Cerebellar nuclear complex (tissue), 1 donor: ENCODE measurements around the gene ATN1.
A peak's percentile ranks its signal among the peaks of the same experiment; 100 is the strongest.
"Not testable (repeated sequence)": the region's sequence is repeated elsewhere in the genome, so short reads cannot be mapped to it uniquely, and the experiment has no call there.

Experiments
- DNase-seq, 2 experiments: peaks; one replicate each; lab custom pipeline; 2025; lab: John Stamatoyannopoulos, UW

ATN1 gene

DNA sequence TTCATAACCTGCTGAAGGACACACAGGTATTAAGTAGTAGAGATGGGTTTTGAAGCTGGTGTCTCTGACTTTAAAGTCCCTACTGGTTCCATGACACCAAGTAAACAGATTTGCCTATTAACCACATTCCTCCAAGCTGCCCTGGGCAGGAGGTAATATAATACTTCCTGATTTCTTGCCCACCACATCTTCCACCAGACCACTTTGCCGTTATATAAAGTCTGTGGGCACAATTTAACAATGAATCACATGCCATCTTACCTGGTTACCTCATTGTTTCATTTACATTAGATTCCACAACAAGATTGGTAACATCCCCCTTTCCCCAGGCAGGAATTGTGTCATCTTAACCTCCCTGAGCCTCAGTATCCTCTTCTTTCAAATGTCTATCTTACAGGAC is 24.0 kb upstream of the ATN1 start:
- DNase-seq = no peak

DNA sequence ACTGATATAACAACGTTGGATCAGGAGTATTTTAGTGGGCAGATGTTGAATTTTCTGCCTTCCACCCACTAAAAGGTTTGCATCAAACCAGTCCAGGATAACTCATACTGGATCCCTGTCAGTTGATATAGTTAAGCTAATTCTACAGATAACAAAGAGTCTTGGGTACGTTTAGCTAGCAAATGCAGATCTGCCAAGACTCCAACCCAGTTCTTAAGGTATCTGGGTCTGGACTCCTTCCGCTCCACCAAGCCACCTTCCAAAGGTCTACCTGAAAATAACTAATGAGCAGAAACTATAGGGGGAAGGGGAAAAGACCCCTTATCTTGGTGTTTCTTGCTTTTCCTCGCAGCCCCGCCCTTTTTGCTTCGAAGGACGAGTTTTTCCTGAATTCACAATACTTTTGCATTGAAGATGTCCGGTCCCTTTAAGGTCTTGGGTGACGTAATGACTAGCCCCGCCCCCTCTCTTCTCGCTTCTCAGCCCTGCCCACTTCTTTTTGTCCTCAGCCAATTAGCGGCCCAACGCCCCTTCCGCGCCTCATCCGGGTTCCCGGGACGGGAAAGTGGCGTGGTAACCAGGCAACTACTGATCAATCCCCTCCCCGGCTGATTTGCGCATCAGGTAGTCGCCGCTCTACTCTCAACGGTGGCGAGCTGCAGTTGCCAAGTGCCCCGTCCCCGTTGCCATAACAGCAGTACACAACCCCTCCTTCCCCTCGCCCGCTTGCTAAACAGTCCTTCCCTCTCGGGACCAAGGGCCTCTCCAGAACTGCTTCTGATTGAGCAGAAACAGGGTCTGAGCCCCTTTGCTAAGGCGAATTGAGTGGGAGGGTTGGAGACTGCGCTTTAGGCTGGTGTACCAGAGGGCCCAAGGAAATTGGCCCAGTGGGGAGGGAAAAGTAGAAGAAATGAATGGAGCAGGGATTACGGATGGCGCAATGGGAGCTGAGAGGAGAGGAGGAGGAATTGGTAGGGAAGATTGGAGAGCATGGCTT is 23.2 kb upstream of the ATN1 start, which contains the start of gene LRRC23:
LRRC23 (plus strand) TSS at position 543 of the 997 bp plus-strand sequence. CDS start 812 bp downstream, outside the sequence.
- DNase-seq = peak; percentile 54 to 85

DNA sequence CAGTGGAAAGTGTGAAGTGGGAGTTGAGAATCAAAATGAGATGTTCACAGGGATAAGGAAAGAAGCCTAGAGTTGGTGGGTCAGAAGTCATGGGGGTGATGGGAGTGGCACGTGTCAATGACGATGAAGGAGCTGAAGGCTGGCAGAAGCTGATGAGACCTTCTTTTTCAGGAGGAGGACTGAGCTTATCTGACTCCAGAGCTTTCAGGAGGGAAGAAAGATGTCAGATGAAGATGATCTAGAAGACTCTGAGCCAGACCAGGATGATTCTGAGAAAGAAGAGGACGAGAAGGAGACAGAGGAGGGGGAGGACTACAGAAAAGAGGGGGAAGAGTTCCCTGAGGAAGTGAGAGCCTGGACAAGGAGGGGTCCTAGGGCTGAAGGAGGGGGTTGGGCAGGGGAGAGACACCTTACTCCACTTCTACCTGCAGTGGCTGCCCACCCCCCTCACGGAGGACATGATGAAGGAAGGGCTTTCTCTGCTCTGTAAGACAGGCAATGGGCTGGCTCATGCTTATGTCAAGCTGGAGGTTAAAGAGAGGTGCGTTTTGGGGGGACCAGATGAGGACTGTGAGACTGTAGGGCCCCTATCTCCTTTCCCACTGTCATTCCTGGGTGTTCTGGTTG is 22.2 kb upstream of the ATN1 start:
- DNase-seq = no peak

DNA sequence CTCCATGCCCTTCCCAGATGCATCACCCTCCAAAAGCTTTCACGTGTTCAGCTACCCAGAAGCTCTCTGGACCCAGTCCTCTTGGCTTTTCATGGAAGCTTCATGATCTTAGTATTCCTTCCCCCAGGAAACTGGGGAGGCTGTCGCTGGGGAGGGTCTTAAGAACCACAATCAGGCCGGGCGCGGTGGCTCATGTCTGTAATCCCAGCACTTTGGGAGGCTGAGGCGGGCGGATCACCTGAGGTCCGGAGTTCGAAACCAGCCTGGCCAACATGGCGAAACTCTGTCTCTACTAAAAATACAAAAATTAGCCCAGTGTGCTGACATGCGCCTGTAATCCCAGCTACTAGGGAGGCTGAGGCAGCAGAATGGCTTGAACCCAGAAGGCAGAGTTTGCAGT is 19.6 kb upstream of the ATN1 start:
- not testable (repeated sequence) for DNase-seq

DNA sequence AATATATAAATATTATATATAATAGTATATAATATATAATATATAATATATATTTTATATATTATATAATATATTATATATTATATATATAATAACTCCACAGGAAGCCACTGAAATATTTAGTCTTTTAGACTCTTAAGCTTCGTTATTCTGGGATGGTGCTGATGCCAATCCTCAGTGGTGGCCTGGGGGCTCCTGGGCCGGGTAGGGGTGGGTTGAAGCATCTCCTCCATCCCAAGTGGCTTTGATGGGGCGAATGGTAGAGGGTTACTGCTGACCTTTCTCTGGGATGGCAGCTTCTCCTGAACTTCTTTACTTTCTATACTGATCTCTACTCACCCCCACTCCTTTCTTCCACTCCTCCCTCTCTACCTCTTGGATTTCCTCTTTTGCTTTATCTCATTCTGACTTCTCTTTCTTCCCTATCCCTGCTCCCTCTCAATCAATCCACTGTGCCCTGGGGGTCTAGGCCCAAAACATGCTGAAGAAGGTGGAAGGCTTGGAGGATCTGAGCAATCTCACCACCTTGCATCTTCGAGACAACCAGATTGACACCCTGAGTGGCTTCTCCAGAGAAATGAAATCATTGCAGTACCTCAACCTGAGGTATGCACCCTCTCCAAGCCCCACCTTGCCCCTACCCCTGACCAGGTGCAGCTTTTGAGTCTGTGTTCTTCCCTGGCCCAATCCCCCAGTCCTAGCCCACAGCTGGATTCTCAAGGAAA is 18.2 kb upstream of the ATN1 start:
- no peak for DNase-seq

DNA sequence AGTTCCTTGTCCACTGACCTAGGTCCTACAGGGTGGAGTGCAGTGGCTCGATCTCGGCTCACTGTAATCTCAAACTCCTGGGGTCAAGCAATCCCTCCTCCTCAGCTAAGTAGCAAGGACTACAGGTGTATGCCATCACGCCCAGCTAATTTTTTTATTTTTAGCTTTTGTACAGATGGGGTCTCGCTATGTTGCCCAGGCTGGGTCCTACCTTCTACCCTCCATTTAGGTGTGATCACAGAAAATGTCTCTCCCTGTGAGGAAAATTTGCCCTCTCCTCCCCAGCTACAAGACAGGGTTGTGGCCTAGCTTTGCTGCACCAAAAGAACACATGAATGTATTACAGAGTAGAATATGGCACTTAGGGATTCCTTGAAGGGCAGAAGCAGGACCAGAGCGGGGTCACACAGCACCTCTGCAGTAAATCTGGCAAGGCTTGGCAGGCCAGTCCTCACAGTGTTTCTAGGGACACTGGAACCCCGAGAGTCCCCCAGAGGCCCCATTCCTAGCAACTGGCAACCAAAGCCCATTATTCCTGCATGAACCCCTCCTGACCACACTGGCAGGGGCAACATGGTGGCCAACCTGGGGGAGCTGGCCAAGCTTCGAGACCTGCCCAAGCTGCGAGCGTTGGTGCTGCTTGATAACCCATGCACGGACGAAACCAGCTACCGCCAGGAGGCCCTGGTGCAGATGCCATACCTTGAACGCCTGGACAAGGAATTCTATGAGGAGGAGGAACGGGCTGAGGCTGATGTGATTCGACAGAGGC is 15.4 kb upstream of the ATN1 start:
- no peak for DNase-seq

DNA sequence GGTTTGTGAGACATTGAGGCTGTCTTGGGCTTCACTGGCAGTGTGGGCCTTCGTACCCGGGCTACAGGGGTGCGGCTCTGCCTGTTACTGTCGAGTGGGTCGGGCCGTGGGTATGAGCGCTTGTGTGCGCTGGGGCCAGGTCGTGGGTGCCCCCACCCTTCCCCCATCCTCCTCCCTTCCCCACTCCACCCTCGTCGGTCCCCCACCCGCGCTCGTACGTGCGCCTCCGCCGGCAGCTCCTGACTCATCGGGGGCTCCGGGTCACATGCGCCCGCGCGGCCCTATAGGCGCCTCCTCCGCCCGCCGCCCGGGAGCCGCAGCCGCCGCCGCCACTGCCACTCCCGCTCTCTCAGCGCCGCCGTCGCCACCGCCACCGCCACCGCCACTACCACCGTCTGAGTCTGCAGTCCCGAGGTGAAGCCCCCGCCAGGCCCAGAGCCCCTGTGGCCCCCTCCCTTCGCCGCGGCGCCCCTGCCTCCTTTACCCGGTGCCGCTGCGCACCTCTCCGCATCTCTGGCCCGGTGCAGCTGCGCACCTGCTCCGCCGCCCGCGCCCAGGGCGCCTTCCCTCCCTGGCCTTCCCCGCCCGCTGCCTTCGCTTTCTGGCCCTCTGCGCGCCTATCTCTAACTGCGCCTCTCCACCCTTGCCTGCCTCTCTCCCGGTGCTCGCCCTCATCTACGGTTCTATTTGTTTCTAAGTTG is 13.4 kb upstream of the ATN1 start, which contains the start of gene ENO2:
ENO2 (plus strand) TSS at position 335 of the 701 bp plus-strand sequence. CDS start 1,253 bp downstream, outside the sequence.
- DNase-seq = peak; percentile 41 to 70

DNA sequence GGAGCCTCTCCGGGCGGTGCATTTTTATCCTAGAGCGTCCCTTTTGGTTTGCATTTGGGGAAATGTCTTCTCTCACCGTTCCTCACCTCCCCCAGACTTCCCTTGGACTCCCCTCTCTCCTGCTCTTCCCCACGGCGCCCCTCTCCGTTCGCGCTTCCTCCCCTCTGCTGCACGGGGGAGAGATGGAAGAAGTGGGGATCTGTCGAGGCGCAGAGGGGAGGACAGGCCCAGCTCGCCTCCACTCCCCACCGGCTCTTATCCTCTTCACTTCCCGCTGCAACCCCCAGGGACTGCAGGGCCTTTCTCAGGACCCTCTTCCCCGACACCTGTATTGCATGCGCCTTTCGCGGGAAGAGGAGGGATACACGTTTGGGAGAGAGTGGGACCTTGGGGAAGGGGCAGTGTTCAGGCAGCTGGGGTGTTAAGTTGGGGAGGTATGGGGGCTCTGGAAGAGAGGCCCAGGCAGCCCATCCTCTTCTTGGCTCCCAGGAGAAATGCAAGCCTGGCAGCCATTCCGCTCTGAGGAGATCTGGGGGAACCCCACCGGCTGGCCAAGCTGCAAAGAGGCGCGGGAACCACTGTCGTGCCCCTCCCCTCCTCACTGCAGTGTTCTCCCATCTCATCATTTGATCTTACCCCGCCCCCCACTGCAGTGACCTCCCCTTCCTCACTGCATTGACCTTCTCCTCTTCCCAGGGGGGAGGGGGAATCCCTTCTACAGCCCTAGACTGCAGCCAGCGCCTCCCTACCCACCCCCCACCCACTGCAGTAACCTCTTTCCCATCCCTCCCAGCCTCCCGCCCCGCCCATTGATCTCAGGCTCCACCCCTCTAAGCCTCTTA is 12.6 kb upstream of the ATN1 start:
- no peak for DNase-seq

DNA sequence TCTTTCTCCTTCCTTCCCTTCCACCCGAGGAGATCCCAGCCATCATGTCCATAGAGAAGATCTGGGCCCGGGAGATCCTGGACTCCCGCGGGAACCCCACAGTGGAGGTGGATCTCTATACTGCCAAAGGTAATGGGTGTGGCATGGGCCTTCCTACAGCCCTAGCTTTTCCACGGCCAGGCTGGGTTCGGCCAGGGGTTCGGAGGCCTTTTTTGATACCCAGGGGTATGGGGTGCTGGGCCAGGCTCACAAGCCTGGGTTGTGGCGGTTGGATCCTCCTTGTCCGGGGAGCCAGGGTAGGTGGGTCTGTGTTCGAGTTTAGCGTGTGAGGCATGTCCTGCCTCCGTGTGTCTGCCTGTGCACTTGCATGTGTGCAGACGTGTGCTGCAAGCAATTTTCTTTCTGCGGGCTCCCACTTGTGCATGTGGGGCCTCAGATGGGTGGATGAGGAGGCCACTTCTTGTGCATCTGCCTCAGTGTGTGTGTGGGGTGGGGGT is 11.9 kb upstream of the ATN1 start:
- no peak for DNase-seq

DNA sequence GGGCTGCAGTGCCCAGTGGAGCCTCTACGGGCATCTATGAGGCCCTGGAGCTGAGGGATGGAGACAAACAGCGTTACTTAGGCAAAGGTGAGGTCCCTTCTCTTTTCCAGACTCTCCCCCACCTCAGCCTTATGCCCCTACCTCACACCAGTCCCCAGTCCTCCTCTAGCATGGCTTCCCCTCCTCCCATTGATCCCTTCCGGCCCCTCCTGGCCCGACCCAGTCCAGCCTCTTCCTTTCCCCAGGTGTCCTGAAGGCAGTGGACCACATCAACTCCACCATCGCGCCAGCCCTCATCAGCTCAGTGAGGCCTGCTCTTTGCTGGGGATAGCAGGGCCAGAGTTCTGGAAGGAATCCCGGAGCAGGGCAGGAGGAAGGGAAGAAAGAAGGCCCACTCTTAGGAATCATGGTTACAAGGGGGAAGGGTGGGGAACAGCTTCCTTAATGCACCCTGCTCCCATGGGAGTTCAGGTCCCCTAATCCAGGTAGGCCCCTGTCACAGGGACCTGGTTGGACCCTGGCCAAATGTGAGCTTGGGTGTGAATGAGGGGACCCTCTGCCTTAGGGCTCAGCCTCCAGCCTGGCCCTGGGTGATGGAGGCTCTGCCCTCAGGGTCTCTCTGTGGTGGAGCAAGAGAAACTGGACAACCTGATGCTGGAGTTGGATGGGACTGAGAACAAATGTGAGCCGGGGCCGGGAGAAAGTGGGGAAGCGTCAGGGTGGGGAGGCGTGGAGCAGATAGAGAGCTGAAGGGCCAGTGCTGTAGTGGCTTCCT is 11.1 kb upstream of the ATN1 start:
- DNase-seq = no peak

DNA sequence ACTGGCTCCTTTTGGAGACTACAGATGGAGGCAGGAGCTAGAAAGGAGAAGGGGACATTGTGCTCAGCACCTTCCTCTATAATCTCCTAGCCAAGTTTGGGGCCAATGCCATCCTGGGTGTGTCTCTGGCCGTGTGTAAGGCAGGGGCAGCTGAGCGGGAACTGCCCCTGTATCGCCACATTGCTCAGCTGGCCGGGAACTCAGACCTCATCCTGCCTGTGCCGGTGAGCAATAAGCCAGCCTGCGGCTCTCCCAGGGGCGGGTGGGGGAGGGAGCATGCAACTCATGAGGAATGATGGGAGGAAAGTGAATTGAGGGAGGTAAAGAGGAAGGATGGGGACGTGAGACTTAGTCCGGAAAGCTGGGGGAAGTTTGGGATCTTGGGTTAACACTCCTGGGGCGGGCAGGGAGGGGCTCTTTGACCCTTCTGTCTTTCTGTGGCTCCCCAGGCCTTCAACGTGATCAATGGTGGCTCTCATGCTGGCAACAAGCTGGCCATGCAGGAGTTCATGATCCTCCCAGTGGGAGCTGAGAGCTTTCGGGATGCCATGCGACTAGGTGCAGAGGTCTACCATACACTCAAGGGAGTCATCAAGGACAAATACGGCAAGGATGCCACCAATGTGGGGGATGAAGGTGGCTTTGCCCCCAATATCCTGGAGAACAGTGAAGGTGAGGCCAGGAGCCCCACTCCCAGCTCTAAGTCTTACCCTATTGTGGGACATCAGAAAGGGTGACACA is 10.1 kb upstream of the ATN1 start:
- DNase-seq = no peak

DNA sequence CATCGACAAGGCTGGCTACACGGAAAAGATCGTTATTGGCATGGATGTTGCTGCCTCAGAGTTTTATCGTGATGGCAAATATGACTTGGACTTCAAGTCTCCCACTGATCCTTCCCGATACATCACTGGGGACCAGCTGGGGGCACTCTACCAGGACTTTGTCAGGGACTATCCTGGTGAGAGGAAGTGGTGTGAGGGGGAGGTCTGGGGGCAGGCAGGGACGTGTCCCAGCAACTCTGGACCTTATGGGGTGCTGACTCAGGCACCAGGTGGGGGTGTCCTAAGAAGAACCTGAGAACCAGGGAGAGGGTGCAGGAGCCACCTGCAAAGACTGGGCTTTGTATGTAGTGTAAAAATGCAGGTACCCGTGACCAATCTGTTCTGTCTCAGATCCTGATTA is 8.2 kb upstream of the ATN1 start:
- no peak for DNase-seq

DNA sequence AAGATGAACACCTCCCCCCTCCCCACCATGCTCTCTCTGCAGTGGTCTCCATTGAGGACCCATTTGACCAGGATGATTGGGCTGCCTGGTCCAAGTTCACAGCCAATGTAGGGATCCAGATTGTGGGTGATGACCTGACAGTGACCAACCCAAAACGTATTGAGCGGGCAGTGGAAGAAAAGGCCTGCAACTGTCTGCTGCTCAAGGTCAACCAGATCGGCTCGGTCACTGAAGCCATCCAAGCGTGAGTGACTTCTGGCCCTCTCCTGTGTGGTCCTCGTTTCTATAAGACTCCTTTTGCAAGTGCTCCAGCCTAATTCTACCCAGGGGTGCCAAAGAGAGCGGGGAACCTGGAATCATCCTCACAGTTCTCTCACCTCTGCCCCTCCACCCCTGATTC is 6.2 kb upstream of the ATN1 start:
- no peak for DNase-seq

DNA sequence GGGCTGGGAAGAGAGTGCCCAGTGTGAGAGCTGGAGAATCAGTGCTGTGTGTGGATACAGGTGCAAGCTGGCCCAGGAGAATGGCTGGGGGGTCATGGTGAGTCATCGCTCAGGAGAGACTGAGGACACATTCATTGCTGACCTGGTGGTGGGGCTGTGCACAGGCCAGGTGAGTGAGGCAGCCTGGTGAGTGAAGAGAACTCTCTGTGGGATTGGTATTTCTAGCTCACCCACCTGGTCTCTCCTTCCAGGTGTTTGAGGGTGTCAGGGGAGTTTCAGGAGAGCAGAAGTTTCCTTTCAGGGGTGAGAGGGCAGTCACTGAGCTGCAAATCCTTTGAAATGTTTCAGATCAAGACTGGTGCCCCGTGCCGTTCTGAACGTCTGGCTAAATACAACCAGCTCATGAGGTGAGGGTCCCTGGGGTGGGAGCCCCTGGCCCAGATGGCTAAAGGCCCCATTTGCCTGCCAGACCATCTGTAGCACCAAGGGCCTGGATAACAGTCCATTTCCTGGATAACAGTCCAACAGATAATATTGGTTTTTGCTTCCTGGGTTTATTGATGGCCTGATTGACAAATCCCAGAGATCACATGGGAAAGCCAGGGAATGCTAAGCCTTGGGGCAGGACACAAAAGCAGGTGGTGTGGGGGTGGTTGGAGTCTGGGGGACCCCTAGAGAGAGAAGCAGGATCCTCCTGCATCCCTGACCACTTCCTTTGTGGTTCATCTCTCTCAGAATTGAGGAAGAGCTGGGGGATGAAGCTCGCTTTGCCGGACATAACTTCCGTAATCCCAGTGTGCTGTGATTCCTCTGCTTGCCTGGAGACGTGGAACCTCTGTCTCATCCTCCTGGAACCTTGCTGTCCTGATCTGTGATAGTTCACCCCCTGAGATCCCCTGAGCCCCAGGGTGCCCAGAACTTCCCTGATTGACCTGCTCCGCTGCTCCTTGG is 5.5 kb upstream of the ATN1 start:
- no peak for DNase-seq

DNA sequence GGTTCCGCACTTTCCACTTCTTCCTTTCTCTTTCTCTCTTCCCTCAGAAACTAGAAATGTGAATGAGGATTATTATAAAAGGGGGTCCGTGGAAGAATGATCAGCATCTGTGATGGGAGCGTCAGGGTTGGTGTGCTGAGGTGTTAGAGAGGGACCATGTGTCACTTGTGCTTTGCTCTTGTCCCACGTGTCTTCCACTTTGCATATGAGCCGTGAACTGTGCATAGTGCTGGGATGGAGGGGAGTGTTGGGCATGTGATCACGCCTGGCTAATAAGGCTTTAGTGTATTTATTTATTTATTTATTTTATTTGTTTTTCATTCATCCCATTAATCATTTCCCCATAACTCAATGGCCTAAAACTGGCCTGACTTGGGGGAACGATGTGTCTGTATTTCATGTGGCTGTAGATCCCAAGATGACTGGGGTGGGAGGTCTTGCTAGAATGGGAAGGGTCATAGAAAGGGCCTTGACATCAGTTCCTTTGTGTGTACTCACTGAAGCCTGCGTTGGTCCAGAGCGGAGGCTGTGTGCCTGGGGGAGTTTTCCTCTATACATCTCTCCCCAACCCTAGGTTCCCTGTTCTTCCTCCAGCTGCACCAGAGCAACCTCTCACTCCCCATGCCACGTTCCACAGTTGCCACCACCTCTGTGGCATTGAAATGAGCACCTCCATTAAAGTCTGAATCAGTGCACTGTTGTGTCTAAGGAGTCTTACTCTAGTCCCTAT is 4.6 kb upstream of the ATN1 start:
- no peak for DNase-seq

DNA sequence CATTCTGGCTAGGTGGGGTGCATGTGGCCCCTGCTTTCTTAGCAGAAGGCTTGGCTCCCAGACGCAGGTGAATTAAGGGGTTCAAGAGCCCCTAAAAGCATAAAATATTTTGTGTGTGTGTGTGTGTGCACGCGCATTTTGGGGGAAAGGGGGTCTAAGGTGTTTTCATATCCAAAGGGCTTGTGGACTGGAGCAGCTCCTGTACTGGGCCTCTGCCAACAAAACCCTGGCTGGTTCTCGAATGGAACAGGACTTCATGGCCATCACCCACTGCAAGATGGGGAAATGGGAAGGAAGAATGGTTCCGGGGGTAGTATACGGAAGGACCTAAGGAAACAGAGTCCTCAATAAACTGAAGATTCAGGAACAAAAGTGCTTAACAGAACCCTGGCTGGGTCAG is 3.9 kb upstream of the ATN1 start:
- no peak for DNase-seq

DNA sequence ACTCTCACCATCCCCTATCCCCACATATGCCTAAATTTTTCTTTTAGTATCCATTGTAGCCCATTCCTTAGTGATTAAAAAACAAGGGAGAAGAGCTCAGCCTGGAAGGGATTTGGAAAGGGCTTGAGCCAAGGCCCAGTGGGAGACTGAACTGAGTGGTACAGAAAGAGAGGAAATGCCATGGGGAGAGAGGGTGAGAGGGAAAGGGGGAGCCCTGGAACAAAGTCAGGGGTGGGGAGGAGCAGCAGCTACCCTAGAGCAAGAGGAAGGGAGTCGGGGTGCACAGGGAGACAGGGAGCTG is 2.6 kb upstream of the ATN1 start:
- DNase-seq = no peak
